A673 (cell line): ENCODE data around the gene SGCA. TPM values are rescaled to one million over a fixed set of nuclear protein-coding genes. Genes with fewer than 3 reads are reported as not detected.

Experiments
- BruUV-seq: library from RNA; stranded (reverse); fragments of 400-500 nt; replicated peaks from 2 replicates; lab custom pipeline; 2021; lab: Mats Ljungman, UMichigan
- CTCF ChIA-PET: fragments of 300-600 bp; sonication (Branson Sonifier 250); formaldehyde crosslinking; loops from one replicate; lab custom pipeline; 2022; ENCODE audit warnings: antibody characterized with exemption; lab: Charles Lee
- POLR2A ChIA-PET: fragments of 300-600 bp; sonication (Branson Sonifier 250); formaldehyde crosslinking; loops from one replicate; lab custom pipeline; 2022; ENCODE audit warnings: antibody characterized with exemption; ENCODE audit not compliant: low non-redundant PET; lab: Charles Lee
- DNase-seq: peaks from one replicate; pipeline ENCODE4 v3.0.0-alpha.2; 2015; ENCODE audit warnings: low spot score
- H3K27ac ChIP-seq: fragments of 200-600 bp; sonication (generic); 2 replicates; pipeline ENCODE4 v1.5.1; 2016; ENCODE audit warnings: mixed run types, low read depth, mild to moderate bottlenecking, mixed read lengths, antibody characterized with exemption, low read length; ENCODE audit not compliant: poor library complexity, severe bottlenecking
- H3K27me3 ChIP-seq: fragments of 200-600 bp; sonication (generic); replicated peaks from 2 replicates; pipeline ENCODE4 v1.6.1; 2017; ENCODE audit warnings: mixed run types, low read depth, mild to moderate bottlenecking, mixed read lengths, antibody characterized with exemption, low read length; ENCODE audit not compliant: insufficient read depth, poor library complexity
- H3K36me3 ChIP-seq: fragments of 200-600 bp; sonication (generic); 2 replicates; pipeline ENCODE4 v1.6.1; 2016; ENCODE audit warnings: mixed run types, mild to moderate bottlenecking, mixed read lengths, antibody characterized with exemption, low read length; ENCODE audit not compliant: insufficient read depth, poor library complexity, severe bottlenecking
- H3K4me1 ChIP-seq: fragments of 200-600 bp; sonication (generic); 2 replicates; pipeline ENCODE4 v1.6.1; 2017; ENCODE audit warnings: mixed run types, mild to moderate bottlenecking, mixed read lengths, antibody characterized with exemption, low read length; ENCODE audit not compliant: insufficient read depth, poor library complexity, severe bottlenecking
- H3K4me3 ChIP-seq: fragments of 200-600 bp; sonication (generic); 2 replicates; pipeline ENCODE4 v1.5.1; 2016; ENCODE audit warnings: low read depth, mixed run types, mild to moderate bottlenecking, mixed read lengths, low read length; ENCODE audit not compliant: poor library complexity, severe bottlenecking
- H3K9me3 ChIP-seq: fragments of 200-600 bp; sonication (generic); 2 replicates; pipeline ENCODE4 v1.6.1; 2016; ENCODE audit warnings: mixed run types, low read depth, mild to moderate bottlenecking, mixed read lengths, antibody characterized with exemption, low read length; ENCODE audit not compliant: poor library complexity, severe bottlenecking
- CTCF ChIP-seq: fragments of 300-800, 200-600 bp; sonication (generic); conservative IDR thresholded peaks from 2 replicates; pipeline ENCODE4 v1.5.1; 2017; ENCODE audit warnings: low read depth, mild to moderate bottlenecking, antibody characterized with exemption, low read length, moderate library complexity, mixed read lengths
- EZH2 ChIP-seq: fragments of 200-600 bp; sonication (generic); IDR thresholded peaks from 2 replicates; pipeline ENCODE4 v1.6.1; 2017; ENCODE audit warnings: borderline replicate concordance, low read depth, mild to moderate bottlenecking, mixed read lengths, antibody characterized with exemption, low read length; ENCODE audit not compliant: poor library complexity, severe bottlenecking
- intact Hi-C: fragments of 100-400 bp; cut with micrococcal nuclease; formaldehyde crosslinking; loops from one replicate; pipeline ENCODE4 v1.10.0; 2022; ENCODE audit not compliant: unreplicated experiment
- total RNA-seq: library from RNA; stranded (reverse); gene quantifications from 2 replicates; pipeline ENCODE4 v1.2.3, GENCODE V29; 2021

SGCA gene
- total RNA-seq, 1 experiment from 2014 or later = not detected

GRCh38 chr17:50136096-50136687 is 29.6 kb upstream of the SGCA start:
- Histone ChIP-seq H3K4me3 (no peak overlapping the region), H3K9me3 (no peaks in the 10 kb centered on the region), H3K27me3 (no peaks in the 10 kb centered on the region), H3K36me3 (peaks cover 61% of the 10 kb centered on the region), H3K27ac (no peak overlapping the region), H3K4me1 (peaks cover 9% of the 10 kb centered on the region)
- TF ChIP-seq CTCF (no peak), EZH2 (no peak)
- POLR2A ChIA-PET = no interaction called here
- CTCF ChIA-PET = no interaction called here
- no peak for DNase-seq
- intact Hi-C loops = no loop called here
- BruUV-seq = no TSS peak

- no peak for DNase-seq
- H3K27ac ChIP-seq = no peak overlapping the region
- BruUV-seq = no TSS peak
- H3K4me3 ChIP-seq = no peak overlapping the region
- intact Hi-C loops = no loop called here
- H3K36me3 ChIP-seq = peaks cover 69% of the 10 kb centered on the region
- TF ChIP-seq CTCF (no peak), EZH2 (no peak)
- H3K9me3 ChIP-seq = no peaks in the 10 kb centered on the region
- ChIA-PET CTCF (no interaction called here), POLR2A (interaction anchor here (0.8 kb wide), 1 partner anchor 25 kb away, joined by 3 read pairs; no protein-coding TSS in a partner anchor)
- no peaks in the 10 kb centered on the region for H3K27me3 ChIP-seq
- peaks cover 9% of the 10 kb centered on the region for H3K4me1 ChIP-seq
Observed at GRCh38 chr17:50137042-50137441, 28.8 kb upstream of the SGCA start.

- Histone ChIP-seq H3K36me3 (peaks cover 92% of the 10 kb centered on the region), H3K27ac (no peak overlapping the region), H3K27me3 (no peaks in the 10 kb centered on the region), H3K4me3 (no peak overlapping the region), H3K9me3 (no peaks in the 10 kb centered on the region), H3K4me1 (peaks cover 2% of the 10 kb centered on the region)
- POLR2A ChIA-PET = no interaction called here
- no TSS peak for BruUV-seq
- CTCF ChIA-PET = interaction anchor here (0.5 to 2.5 kb wide), 4 partner anchors 9 to 22 kb away, joined by 3 to 7 read pairs (median 4); partner anchors contain the start of gene SAMD14
- DNase-seq = no peak
- intact Hi-C loops = no loop called here
- no peak for TF ChIP-seq CTCF
Observed at GRCh38 chr17:50139185-50139783, 26.5 kb upstream of the SGCA start.
